Activated T-helper 9 cell treated with anti-CD3 and anti-CD28 coated beads, Interleukin-2, amount 50 U/mL, for 16 hours (primary cell): ENCODE measurements around the gene EXOC6B.
A peak's percentile ranks its signal among the peaks of the same experiment; 100 is the strongest.

Source experiments
- DNase-seq: peaks from one replicate; pipeline ENCODE4 v3.0.0-alpha.2; 2020; ENCODE audit warnings: low read depth

EXOC6B gene

DNA sequence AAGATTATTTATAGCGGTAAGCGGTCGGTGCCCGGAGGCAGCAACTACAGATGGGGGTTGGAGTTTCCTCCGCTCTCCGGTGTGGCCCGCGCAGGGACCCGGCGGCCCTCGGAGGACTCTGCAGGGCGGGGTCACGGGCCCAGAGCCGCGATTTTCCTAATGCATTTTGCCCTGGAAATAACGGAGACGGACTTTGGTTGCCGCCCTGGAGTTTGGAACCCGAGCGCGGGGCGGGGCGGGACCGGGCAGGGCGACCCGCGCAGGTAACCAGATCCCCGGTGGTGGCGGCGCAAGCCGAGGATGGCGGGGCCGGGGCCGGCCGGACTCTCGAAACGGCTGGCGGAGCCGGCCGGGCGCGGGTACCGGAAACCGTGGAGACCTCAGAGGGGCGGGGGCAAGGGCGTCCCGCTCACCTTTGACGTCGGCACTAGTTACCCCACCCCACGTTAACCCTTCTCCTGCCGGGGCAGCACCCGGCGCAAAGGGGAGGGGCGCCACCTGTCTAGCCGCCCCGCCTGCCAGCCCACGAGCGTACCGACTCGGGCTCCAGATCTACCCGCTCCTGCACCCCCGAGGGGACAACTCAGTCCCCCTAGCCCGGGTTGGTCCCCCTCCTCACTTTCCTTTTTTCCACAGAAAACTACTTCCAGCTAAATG, 681.1 kb downstream of the EXOC6B start:
- DNase-seq: no peak

DNA sequence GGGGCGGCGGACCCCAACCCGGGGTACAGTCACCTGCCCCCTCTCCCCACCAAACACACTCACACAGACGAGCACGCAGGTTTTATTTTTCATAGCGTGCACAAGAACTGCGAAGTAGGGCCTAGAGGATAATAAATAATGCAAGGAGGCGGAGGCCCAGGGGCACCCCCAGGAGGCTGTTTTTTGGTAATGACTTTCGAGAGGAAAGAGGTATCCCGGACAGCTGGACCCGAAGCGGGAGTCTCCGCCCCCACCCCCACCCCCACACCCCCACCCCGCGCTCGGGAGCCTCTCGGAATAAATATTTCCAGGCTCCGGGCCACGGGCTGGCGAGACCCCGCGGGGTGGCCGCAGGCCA, 681.6 kb downstream of the EXOC6B start:
- no peak for DNase-seq

DNA sequence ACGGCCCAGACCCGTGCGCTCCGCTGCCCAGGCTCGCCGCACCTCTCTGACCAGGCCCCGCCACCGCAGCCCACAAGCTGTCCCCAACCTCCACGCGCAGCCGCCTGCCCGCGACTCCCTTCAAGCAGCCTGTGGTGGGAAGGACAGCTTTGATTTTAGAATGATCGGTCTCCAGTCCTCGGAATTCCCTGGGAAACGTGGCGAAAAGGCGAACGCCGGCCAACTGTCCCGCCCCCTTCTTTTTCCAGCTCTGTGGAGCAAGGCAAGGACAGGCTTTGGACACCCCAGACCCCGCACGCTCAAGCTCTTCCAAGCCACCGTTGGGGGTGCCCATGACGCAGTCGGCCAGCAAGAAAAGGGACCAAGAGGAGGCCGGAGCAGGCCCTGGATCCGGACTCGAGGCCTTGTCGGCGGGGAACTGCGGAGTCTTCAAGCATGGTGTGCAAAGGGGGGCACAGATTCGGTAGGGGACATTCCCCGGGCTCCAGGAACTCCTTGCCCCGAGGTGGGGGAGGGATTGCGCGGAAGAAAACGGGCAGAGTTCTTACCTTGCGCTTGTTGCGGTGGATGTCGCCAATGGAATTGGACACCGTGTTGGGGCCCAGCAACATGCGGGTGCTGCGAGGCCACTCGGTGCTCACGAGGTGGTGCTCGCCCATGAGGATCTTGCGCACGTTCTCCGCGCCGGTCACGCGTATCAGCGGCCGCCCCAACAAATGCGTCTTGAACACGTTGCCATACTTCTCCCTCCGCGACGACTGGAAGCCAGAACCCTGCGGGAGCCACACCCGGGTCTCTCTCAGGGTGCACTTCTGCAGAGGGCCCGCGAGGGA, 682.2 kb downstream of the EXOC6B start:
- no peak for DNase-seq

DNA sequence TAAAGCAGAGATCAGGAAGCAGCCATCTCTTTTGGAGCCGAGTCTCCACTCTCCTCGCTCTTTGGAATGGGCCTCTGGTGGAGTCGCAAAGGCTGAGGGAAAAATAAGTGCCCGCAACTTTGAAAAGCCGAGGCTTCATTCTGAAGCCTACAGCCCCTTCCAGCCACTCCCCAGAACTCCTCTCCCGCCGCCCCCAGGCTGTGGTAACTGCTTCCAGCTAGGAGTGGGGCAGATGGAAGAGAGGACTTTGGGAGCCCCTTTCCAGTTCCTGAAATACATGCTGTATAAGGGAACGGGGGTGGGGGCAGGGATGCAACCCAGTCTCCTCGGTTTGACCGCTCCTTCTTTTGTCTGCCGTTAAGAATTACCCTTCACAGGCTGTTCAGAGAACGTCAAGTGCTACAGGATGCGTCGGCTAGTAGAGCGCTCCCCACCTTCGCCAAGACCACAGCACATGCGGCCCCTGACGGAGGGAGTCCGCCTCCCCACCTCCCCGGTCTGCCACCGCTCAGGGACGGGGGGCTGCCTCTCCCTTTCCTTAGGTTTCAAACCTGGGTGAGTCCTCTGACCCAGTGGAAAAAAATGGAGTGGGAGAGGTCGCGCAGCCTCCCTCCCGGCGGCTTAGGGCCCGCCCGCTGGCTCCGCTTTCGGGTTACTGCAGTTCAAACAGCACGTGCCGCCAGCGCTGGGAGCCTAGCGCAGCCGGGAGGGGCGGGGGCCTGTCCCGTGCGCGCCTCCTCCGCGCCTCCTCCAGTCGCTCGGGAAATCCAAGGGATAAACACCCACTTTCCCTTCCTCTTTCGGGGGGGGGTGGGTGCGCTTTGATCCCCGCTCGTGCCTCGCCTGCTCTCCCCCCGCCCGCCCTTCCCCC, 683.0 kb downstream of the EXOC6B start:
- no peak for DNase-seq

DNA sequence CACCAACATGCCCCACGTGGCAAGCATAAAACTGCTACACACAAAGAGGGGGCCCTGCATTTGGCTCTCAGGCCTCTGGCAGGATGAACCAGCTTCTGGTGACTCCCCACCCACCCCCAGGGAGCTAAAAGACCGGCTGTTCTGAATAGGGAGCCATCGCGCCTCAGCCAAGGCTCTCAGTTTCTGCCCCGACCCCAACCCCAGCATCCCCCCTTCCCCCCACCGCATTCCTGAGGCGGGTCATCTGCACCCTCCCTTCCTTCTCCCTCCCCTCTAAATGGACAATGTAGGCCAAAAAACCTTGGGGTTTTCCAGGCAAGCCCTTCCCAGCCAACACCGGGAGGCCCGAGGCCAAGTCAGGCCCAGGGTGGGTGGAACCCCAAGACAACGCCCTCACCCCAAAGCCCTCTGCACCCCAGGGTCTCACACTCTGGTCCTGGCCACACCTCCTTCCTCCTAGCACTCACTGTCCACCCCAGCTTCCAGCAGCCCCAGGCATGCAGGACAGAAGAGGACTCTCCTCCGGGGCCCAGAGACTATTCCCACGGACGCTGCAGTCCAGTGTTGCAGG, 683.9 kb downstream of the EXOC6B start:
- no peak for DNase-seq

DNA sequence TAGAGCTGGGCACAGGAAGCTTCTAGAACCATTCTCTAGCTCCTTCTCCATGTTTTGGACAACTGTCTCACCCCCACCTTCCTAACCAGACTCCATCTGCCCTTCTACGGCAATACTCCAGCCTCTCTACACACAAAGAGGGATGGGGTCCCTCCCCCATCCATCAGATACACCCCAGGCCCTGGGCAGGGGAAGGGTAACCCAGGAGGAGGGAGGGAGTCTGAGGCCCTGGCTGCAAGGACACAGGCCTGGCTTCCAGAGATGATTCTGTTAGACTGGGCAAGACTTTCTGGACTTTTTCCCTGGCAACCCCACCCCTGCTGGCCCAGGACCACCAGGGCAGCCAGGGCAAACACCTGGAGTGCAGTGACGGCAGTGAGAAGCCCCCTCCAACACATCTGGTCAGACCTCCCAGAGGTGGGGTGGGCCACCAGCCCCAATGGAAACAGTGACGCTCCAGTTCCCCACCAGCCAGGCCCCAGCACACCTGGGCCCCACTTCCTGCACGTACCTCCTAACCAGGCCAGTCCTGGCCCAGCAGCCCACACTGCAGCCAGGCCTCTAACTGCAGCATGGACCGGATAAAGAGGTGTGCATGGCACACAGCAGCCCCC, 684.7 kb downstream of the EXOC6B start:
- DNase-seq: no peak

DNA sequence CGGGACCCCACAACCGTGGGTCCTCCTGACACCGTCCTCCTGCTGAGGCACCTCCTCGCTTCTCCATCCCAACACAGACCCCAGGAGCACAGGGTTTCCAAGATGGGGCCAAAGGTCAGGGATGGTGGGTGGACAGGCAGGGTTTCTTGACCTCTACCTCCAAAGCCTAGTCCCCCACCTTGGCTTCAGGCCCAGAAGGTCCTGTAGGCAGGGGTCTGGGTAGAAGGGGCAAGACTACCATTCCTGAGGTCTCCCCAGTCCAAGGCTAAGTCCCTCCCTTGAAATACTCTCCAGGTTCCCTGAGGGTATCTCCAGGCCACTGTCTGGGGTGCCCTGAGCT, 685.2 kb downstream of the EXOC6B start:
- DNase-seq: no peak

DNA sequence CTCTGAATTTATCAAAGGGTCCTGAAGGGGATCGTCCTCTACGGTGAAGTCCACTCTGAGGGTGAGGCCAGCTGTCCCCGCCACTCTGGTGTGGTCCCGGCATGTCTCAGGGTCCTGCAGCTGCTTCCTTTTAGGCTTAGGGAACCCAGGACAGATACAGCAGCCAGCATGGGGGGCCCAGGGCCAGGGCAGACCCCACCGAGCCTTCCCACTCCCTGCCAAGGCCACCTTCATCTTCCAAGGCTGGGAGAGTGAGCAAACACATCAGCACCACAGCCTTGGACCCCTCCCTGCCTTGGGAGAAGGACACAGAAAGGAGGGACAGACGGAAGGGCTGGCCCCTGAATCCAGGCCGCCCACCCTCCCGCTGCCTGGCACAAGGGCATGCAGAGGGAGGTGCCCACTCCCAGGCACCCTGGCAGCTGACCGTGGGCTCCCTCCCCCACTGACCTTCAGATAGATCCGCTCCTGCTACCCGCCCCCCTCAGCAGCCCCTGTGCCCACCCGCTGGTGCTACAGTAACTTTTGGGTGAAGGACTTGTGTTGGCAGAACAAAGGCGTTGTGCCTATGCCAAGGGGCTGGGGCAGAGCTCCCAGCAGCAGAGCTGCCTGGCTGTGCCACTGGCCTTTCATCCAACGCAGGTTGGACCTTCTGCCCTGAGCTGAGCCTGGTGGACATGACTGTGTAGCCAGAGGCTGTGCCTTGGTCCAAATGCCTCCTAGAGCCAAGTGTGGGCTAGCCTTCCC, 685.8 kb downstream of the EXOC6B start:
- DNase-seq: no peak

DNA sequence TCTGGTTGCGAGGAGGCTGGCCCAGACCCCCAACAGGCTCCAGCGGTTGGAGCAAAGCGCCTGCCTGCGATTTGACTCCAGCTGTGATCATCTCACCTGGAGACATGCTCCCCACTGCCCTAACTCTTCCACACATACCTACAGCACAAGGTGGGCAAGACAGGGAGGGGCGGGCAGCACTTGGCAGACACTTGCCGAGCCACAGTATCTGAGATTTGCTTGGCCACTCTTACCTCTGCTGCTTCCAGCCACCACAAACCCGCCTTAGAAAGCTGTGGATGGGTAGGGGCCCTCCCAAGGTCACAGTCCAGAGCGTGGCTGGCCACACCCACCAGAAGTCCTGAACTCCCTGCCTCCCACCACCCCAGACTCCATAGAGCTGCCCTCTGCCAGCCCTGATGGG, 686.4 kb downstream of the EXOC6B start:
- no peak for DNase-seq

DNA sequence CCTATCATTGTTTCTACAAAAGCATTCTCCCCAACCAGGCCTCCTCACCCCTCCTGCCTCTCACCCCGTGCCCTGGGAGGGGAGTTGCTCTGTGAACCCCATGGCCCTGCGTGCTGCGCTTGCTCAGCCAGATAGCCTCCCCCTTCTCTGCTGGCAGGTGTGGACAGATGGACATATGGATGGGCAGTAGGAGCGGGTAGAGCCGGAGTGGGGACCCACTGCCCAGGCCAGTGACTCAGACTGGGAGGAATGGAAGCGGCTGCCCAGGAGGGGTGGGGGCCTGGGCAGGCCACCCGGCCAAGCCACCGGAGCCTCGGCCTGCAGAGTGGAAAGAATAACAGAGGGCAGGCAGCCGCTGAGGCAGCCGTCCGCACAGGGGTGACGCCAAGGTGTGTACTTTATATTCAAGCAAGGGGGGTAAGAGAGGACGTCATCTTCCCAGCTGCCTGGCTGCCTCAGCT, 686.9 kb downstream of the EXOC6B start:
- no peak for DNase-seq

DNA sequence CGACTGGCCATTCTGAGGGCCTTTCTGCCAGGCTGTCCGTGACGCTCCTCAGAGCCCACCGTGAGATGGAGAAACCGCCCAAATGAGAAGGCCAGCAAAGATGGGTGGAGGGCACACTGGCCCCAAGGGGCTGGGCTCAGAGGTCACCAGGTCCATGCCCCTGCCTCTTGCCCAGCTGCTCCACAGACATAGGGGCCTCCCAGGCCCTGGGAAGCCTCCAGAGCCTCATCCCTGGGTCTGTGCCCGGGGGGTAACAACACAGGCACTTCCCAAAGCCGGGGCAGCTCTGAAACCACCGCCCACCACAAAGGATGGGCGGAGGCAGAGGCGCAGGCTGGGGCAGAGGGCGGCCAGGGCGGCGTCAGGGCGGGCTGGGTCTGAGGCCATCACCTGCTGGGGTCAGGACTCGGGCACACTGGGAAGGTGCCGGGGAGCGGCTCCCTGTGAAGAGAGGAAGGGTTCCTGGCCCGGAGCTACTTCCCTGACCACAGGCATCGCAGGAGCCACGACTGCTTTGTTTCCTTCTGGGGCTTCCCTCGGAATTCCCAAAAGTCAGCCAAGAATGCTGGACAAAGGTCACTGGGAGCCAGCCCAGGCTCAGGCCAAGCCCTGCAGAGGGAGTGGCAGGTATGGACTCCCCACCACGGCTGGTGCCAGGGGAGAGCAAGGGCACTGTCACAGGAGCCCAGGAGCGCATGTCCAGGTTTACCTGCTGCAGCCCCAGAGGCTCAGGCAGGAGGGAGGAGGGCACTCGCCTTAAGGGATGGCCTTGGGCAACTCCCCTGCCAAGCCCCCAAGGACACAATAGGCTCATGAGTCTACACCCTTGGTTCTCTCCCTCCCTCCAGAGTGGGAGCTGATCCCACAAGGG, 687.6 kb downstream of the EXOC6B start:
- no peak for DNase-seq

DNA sequence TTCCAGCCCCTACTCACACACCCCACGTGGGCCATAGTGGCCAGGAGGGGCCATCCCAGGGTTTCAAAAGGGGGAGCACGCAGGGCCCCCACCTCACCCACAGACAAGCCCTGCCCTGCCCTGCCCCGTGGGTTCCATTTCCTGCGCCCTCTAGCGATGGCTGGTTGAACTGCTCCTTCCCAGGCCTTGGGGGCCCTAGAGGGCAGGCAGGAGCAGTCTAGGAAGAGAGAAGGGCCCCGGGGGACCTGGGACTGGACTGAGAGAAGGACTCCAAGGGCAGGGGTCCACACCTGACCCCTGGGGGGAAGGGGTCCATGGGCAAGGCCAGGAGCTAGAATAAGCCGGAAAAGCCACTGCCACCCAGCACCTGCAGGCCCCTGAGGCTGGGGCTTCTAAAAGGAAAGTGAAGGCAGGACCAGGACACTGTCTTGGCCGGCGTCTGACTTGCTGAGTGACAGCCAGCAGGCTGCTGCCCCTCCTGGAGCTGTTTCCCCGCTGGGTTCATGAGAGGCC, 688.3 kb downstream of the EXOC6B start:
- DNase-seq: peak; percentile 29

DNA sequence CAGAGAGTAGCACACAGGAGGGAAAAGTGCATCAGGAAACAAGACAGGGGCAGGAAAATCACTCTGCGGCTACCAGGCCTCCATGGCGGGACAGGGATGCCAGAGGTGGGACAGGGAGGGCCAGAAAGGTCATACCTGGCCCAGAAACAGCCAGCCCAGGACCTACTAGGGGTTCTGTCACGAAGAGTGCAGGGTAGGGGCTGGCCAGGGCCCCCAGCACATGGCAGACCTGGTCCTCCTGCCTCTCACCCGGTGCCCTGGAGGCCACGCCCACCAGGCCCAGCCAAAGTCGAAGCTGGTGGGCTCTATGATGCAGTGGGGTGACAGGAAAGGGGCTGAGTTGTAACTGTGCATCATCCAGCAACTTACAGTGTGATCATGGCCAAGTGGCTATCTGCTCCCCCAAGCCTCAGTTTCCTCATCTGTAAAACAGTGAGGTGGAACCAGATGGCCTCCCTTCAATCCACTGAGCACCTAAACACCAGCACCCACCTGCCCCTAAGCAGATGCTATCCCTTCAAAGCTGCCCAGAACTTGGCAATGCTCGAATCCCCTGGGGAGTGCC, 688.8 kb downstream of the EXOC6B start:
- no peak for DNase-seq

DNA sequence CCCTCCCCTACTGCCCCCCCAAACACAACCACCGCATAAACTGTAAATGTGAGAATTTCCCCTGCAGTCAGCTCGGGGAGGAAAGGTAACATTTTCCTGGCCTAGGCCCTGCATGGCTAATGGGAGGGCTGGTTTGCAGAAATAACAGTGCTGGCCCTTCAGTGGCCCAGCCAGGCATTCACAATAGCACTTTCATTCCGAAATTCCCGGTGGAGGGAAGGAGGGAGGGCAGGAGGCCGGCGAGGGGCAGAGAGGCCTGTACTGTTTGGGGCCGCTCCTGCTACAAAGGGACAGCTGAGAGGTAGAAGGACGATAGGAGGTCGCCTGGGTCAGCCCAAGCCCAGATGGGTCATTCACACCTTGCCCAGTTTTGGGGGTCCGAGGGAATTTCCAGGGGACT, 689.5 kb downstream of the EXOC6B start:
- no peak for DNase-seq

DNA sequence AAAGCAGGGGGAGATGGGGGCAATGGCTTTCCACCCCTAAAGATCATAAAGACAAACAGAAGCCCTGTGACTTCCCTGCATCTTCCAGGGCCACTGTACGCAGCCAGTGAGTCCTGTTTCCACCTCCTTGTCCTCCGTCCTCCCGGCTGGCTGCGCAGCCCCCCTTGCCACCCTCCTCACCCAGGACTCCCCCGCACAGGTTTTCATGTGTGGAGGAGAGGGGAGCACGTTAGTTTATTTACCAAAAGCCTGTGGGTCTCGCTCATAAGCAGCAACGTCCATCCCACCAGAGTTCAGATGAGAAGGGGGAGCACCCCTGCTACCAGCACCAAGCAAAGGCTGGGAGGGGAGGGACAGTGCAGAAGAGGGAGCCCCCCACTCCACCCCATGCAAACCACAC, 689.9 kb downstream of the EXOC6B start:
- no peak for DNase-seq

DNA sequence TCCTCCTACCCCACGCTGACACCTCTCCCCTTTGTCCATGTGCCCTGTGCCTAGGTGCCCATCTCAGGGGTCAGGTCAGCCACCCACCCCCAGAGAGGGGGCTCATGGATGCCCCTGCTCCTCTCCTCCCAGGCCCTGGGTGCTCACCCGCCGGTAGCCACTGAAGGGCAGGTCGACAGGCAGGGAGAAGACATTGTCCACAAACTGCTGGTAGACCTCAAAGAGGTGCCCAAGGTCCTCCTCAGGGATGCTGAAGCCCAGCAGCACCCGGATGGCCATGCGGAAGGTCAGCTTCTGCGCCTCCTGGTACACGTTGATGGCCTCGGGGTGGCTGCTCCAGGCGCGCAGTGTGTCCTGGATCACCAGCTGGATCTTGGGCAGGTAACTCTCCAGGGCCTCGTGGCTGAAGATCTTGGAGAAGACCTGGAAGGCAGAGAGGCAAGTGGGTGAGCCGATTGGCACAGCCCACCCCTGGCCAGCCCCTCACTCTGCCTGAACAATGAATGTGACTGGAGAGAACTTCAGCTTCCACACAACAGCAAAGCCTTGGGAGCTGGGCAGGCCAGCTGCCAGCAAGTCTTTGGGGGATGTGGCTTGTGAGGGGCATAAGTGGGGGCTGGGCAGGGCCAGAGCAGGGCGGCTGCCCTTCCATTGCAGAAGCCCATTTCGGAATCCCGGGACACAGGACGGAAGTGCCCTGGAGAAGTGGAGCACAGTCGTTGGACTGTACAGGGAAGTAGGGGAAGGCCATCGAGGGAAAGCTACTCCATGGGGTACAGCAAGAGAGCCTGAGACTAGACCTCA, 690.6 kb downstream of the EXOC6B start:
- DNase-seq: no peak

DNA sequence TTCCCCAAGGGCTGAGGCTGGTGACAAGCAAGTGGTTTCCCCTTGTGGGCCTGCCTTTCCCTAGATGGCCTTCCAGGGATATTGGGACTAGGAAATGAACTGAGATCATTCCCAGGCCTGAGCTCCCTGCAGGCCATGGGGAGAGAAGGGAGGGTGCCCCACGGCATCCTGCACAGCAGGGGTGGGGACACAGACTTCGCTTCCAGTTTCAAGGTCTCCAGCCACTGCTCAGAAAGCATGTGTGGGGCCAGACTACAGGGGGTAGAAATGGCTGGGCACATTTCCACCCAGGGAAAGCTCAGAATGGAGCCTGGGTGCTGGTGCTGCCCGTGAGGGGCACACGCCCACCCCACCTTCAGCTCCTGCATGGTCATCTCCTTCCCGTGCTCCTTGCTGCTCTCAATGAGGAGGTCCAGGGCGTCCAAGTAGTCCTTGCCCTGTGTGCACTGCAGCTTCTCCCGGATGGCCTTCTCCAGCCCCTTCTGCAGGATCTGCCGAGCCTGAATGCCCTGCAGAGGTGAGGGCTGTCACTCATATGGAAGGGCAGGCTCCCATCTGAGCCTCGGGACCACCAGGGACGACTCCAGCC, 691.3 kb downstream of the EXOC6B start:
- no peak for DNase-seq

DNA sequence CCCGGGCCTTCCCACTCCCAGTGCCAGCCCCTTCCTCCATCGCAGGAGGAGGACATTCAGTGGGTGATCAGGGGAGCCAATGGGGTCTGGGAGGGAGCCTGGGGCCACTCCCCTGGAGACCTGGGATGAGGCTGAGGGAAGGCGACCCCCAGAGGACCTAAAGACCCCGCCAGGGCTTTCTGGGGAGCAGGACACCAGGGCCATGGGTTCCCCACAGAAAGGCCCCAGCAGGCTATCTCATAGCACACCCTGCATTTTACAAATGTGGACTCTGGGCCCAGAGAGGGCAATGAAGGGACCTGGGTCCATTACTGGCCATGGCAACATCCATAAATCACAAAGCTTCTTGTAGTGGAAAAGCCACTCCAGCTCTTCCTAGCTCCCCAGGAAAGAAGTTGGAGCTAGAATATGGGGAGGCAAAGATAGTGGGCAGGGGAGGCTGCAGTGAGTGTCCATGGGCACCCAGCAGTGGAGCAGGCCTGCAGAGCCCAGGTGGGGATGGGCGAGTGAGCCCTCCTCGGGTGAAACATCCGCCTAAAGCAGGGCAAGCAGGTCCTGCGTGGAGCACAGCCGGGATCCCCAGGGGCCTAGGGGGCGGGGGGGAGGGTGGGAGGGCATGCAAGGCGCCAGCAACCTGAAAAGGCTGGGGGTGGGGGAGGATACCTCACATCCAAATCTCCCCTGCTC, 692.0 kb downstream of the EXOC6B start:
- no peak for DNase-seq
